ENCODE results near the gene FCRL5.

FCRL5 gene

DNA sequence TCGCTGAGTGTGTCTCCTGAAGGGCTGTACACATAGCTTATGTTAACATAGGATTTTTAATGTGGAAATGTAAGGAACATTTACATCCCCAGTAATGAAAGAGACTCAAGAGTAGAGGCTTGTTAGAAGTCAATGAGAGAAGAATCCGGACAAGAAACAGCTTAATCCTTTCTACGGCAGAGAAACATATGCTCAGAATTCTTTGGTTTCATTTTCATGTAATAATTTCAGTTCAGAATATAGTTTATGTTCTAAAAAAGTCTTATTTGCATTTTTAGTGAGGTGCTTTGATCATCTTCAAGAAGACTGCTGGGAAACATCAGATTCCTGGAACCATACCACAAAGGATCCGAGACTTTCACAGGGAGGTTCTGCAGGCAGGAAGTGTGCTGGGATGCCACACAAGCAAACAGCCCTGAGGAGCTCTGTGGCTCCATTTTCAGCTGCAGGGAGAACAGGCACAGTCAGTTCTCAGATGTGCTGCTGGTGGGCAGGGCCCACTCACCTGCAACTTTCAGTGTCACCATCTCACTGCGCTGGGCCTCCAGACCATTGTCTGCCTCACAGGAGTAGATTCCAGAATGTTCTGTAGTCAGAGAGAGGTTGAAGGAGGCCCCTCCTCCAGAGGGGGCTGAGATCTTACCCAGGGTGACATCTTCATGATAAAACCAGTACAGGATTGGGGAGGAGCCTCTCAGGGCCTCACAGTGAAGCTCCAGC lies 28.4 kb downstream of the FCRL5 start:
- DNase-seq (ENCODE audit: low read depth): no peak

DNA sequence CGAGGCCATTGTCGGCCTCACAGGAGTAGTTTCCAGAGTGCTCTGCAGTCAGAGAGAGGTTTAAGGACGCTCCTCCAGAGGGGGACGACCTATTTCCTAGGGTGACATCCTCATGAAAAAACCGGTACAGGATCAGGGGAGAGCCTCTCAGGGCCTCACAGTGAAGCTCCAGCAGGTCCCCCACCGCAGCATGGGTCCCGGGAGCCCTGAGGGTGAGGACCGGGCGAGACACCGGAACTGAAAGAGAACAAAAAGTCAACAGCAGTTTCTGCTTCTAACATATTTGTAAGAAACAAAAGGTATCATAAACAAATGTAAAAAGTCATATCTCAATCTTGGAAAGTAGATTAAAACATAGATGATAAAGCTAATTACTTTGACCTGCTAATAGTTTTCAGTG lies 31.3 kb downstream of the FCRL5 start:
- no peak for DNase-seq (ENCODE audit: low read depth)

DNA sequence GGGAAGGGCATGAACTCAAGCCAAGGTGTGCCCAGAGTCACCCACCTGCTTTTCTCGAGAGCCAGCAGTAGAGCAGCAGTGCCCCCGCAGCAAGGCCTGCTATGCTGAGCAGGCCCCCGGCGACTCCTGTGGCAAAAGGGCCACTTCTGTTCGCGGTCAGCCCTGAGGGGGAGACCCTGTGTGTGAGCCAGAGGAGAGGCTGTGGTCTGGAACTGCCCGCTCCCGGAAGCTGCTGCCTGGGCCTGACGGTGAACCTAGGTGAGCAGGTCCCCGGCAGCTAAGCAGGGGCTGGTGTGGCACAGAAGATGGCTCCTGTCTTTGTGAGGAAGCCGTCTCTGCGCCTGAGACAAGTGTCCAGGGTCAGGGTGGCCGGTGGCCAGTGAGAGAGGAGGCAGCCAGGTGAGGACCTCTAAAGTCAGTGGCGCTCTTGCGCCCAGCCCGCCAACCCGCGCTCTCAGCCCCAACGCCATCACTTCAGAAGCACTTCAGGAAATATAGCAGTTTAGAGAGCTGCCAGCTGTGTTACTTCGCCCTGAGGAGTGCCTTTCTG lies 31.9 kb downstream of the FCRL5 start:
- DNase-seq (ENCODE audit: low read depth): no peak

DNA sequence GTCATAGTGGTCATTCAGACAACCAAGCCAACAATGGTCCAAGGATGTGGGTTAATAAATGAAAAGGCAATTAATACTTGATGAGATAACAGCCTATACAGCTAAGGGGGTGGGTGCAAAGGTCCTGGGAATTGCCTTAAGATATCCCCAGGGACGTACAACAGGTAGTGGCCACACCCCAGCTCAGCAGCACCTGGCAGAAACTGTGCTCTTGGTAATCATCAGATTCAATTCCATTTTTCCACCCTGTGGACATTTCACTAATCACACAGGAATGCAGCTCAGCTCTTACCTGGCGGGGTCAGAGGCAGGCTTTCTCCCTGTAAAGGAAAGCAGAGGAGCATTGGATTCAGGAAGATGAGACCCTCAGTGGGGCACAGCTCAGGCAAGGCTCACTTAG lies 32.9 kb downstream of the FCRL5 start:
- no peak for DNase-seq (ENCODE audit: low read depth)

DNA sequence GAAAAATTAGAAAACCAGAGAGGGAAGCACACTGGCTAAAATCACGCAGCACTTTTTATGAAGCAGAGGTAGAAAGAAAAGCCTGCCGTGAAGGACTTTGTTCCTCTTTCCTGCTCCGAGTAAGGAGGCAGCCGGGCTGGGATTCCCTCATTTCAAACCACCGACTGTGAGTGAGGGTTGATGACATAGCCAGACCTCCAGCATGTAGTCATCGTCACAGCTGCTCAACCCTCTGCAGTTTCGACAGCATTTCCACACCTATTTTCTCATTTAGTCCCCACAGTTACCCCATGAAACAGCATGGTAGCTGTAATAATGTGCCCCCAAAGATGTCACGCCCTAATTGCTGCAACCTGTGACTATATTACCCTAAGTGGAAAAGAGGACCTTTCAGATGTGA lies 35.3 kb downstream of the FCRL5 start:
- no peak for DNase-seq (ENCODE audit: low read depth)

DNA sequence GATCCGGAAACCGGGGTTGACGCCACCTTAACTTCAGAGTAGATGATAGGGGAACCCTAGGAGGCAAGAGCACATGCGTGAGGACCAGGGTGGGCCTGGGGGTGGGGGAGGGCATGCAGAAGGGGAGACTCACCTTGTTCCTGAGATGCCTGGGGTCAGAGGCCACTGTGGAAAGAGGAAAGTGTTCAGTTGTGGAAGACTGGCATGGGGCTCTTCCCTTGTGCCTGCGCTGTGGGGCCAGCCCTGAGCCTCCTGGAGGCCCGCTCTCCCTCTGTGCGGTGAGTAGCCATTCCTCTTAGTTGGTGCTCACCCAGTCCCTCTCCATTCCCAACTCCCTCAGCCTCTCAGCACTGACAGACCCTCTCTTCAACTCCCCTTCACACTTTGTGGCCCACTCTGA lies 36.6 kb downstream of the FCRL5 start:
- no peak for DNase-seq (ENCODE audit: low read depth)

DNA sequence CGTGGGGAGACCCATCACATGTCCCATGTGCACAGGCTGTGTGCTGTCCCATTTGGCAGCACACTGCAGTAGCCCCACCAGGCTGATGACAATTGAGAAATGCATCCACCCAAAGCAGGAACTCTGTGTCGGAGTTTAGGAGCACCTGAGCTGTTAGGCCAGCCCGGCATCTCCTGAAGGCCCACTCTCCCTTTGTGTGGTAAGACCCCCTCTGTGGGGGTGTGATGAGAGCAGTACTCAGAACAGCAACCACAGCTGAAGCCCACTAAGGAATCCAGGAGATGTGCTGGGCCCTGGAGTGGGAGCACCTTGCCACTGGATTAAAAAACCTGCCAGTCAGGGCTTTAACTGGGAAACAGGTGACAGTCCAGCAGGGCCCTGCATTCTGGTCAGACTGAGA lies 37.2 kb downstream of the FCRL5 start:
- no peak for DNase-seq (ENCODE audit: low read depth)

DNA sequence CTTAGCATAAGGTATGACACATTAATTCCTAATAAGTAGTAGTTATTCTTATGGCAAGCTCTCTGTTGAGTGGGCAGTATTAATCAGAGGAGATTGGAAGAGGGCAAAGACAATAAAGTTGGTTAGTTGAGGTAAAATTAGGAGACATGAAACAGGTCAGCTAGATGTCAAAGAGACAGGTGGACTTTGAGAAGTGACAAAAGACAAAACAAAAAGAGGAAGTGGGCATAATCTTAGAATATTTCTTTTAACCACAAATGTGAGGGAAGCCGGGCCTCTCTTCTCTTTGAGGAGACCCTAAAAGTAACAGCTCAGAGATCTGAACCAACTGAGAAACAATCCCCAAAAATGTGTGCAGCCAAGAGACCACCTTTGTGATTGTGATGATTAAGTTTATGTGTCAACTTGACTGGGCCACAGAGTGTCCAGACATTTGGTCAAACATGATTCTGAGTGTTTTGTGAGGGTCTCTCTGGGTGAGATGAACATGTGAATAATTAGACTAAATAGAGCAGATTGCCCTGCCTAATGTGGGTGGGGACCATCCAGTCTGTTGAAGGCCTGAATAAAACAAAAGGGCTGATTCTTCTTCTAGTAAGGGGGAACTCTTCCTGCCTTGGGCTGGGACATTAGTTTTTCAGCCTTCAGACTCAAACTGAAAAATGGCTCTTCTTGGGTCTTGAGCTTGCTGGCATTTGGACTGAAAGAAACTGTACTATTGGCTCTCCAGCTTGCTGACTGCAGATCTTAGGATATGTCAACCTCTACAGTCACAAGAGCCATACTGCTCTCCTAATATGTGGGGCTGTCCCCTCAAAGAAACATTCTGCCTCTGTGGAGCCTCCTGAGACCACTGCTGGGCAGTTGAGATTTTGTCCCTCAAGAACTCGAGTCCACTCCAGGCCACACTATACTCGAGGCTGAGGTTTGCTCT lies 40.0 kb downstream of the FCRL5 start:
- no peak for DNase-seq (ENCODE audit: low read depth)

DNA sequence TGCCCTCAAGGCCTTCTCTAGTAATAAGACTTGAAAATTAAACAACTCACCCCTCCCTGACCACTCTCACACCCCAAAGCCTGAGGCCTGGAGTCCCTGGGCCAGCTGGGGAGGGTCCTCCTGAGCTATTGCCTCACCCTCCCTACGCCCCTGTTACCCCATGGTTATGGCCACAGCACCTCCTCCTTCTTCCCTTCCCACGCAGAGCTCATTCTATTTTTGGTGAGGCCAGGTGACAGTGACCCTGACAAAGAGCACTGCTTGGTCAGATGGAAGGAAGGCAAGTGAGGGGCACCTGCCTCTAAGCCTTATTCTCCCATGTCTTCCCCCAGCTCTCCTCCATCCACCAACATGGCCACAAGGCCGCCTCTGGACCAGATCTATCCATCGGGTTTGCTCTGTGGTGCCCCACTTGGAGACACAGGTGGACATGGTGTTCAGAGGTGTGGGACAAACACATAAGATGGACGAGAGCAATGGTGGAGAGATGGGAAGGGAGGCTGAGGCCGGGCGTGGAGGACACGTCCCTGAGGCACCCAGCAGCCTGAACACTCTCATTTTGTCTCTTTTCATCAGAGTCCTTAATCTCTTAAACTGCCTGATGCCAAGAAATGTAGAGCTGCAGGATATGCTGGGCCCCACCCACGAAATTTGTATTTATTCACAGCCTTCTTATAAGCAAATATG lies 42.6 kb downstream of the FCRL5 start:
- no peak for DNase-seq (ENCODE audit: low read depth)

DNA sequence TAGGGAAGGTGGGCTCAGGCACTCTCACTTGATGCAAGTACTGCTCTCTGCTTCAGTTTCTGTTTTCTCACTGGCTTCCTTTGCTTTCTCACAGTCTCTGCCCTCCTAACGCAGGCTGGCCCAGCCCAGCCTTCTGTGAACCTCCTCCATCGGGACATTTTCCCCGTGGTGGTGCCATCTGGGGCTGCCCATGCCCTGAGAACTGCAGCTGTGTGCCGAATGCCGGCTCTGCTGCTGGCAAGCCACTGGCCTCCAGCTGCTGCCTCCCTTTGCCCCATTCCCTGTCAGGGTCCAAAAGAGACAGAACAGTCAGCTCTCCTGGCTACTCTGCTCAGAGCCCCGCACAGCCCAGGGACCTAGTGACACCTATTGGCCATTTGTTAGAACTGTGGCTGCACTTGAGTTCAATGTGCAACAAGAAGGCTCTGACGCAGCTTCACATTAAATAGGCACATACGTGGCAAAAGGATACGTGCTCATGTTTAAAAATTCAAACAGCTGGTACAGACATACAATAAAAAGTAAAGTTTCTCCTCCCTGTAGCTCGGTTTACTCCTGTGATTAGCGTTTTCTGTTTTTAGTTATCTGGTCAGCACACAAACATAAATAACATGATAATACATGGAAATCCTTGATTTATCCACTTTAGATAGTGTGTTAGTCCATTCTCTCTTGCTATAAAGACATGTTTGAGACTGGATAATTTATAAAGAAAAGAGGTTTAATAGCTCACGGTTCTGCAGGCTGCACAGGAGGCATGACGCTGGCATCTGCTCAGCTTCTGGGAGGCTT lies 46.6 kb downstream of the FCRL5 start:
- no peak for DNase-seq (ENCODE audit: low read depth)

DNA sequence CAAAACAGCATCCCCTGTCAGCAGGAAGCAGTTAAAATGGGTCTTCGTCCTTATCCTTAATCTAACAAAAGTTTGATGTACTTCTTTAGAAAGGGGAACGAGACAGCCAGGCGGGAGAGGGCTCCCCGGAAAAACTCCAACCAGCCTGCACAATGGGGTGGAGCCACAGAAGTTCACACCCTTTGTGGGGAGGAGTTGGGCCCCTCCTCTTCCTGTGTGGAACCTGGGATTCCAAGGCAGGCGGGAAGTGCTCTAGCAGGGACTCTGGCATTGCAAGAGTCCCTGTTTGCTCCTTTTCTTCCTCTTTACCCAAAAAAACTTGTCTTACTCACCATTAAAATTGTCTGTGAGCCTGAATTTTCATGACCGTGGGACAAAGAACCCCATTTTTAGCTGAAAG lies 47.7 kb downstream of the FCRL5 start:
- no peak for DNase-seq (ENCODE audit: low read depth)

DNA sequence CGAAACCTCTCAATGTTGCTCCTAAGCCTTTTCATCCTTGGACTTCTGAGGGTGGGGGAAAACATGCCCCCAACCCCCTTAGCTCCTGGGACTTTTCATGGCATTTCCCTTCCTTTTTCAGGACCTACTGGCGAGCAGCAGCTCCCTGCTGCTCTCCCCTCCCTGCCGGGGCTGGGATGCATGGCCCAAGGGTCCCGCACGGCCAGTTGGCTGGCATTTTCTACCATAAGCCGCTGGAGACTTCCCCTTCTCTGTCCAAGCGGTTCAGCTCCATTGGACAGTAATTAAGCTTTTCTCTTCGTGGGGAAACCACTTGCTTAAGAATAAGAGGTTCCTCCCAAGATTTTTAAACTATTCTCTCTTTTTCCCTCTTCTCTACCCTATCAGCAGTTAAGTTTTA lies 52.8 kb downstream of the FCRL5 start:
- no peak for DNase-seq (ENCODE audit: low read depth)

DNA sequence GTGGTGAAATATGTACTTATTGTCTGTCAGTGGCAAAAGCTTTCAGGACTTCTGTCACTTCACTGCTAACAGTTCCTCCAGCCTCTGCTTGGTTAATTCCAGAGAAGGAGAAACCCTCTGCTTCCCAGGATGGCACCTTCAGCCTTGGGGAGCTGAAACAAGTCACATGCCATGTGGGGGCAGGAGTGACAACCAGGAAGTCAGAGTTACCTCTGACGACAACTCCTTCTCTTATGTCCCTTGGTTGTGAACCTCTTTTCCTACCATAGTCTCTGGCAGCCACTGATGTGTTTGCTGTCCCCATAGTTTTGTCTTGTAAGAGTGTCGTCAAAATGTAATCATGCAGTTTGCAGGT lies 53.6 kb downstream of the FCRL5 start:
- no peak for DNase-seq (ENCODE audit: low read depth)

DNA sequence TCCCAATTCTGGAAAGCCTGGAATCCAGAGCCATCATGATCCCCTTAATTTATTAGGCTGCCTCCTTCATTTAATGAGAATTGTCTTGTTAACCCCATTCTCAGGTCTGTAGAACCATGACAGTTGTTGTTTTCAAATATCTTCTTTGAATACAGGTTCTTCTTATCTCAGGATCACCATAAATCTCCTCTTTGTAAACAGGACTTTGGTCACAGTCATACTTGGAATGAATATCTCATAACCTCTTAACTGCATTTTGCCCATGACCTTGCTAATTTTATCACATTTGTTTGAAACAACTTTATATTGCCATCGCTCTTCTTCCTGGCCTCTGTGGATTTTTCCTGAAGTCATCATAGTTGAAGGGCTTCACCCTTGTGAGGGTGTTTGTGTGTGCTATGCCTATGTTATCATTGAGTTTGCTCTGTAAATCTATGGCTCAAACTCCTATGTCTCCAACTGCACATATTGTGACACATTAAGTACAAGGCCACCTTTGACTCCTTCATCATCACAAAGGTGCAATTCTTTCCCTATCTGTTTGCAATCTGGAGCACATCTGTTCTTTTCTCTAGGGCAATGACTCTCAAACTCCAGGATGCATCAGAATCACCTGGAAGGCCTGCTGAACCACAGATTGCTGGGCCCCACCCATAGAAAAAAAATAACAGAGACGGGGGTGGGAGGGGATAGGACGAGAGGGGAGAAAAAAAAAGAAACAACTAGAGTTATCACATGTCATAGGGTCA lies 54.2 kb downstream of the FCRL5 start:
- no peak for DNase-seq (ENCODE audit: low read depth)

DNA sequence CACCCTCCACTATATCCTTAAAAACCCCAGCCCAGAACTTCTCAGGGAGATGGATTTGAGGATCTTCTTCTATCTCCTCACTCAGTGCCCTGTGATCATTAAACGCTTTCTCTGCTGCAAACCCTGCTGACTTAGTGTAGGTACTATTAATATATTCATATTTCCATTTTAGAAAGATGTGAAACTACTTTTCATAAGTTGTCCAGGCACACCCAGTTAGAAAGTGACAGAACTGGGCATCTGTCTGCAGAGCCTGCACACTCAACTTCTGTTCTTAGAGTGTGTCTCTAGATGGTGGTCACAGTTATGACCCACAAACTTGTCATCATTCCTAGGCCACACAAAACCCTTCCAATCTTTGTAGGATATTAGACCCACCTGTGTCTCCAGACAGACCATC lies 55.0 kb downstream of the FCRL5 start:
- DNase-seq (ENCODE audit: low read depth): no peak

DNA sequence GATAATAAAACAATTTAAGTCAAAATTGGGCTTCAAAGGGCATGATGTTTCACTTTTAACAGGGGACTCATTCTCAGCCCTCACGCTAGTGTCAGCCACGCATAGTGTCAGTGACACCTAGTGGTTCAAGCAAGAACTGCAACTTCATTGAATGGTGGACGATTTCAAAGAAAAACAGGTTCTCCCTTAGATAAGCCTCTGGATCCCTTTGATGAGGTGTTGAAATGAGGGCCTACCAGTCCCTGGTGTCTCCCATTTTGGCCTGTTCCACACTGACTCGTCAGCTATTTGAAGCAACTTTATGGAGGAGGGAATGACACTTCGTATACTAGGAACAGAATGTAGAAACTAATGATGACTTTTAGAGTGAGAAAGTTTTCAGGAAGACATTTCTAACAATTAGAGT lies 56.2 kb downstream of the FCRL5 start:
- DNase-seq (ENCODE audit: low read depth): peak; percentile 9

DNA sequence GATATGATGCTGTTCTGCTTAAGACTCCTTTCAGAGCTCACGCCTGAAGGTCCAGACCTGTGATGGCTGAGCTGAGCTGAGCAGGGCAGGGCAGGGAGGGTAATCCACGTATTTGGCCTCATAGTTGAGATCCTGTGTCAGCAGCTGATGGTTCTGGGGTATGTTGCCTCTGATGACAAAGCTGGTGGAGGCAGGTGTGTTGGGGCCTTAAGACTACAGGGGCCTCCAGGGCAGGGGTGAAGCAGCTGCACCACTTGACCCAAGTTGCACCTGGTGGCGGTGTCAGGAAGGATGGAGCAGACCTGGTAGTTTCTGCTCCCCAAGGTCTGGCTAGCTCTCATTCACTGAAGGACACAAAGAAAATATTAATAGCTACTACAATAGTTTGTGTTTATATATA lies 57.0 kb downstream of the FCRL5 start:
- DNase-seq (ENCODE audit: low read depth): no peak

DNA sequence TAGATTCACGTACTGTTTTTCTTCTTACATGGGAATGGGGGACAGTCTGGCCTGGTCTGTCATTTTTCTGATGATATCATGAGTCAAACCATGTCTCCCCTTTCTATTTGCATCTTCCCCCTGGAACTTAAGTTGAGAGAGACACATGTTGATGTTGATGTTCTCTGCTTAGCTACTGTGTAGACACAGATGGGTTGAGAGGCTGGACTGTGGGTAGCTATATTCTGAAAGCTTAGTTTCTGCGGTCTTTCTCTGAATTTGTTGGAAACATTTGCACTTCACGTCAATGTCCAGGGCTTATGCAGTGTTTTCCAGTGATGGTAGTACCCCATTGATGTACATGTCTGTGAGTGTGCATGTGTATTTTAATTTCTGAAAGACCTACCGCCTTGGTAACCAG lies 58.2 kb downstream of the FCRL5 start:
- DNase-seq (ENCODE audit: low read depth): no peak

DNA sequence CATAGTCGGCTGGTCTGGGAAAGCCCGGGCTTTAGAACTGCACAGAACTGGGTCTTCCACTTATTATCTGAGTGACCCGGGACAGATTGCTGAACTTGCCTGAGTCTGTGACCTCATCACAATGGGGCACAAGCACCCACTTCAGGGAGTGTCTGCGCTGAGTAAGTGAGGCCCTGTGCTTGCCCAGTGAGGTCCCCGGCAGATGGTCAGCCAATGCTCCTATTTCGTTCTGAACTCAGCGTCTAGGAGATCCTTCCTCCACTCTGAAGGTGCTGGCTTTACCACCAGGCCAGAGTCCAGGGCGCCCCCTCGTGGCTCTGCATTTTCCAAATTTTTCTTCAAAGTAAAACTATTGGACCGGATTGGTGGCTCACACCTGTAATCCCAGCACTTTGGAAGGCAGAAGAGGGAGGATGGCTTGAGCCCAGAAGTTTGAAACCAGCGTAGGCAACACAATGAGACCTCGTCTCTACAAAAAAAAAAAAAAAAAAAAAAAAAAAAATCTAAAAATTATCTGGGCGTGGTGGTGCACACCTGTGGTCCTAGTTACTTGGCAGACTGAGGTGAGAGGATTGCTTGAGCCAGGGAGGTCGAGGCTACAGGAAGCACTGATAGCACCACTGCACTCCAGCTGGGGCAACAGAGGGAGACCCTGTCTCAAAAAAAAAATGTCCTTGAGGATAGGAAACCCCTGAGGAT lies 61.7 kb downstream of the FCRL5 start:
- no peak for DNase-seq (ENCODE audit: low read depth)

DNA sequence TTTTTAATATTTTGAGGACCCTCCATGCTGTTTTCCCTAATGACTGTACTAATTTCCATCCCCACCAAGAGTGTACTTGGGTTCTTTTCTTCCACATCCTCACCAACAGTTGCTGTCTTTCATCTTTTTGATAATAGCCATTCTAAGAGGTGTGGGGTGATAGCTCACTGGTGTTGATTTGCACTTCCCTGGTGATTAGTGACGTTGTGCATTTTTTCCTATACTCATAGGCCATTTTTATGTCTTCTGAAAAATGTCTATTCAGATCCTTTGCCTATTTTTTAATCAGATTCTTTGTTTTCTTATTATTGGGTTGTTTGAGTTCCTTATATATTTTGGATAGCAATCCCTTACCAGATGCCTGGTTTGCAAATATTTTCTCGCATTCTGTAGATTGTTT lies 64.2 kb downstream of the FCRL5 start:
- no peak for DNase-seq (ENCODE audit: low read depth)

DNA sequence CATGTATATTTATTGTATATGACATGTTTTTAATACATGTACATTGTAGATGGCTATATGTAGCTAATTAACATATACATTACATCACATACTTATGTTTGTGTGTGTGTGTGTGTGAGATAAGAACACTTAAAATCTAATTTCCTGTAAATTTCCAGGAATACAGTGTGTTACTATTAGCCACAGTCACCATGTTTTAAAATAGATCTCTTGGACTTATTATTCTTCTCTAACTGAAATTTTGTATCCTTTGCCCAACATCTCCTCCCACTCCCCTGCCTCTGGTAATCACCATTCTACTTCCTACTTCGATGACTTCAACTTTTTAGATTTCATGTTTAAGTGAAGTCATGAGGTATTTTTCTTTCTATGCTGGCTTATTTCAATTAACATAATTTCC lies 64.8 kb downstream of the FCRL5 start:
- no peak for DNase-seq (ENCODE audit: low read depth)

All from HS-5 (cell line).